Nucleus accumbens (tissue), 56 donors: ENCODE data around the gene DISC1.
A peak's percentile ranks its signal among the peaks of the same experiment; 100 is the strongest.

ENCODE experiments used
- DNase-seq, 56 donors: peaks; one replicate each; lab custom pipeline; 2025; lab: John Stamatoyannopoulos, UW

The DISC1 gene

GRCh38 chr1:231842441-231842840, 215.9 kb downstream of the DISC1 start:
- no peak for DNase-seq

- no peak for DNase-seq
Observed at GRCh38 chr1:231844986-231845502, 218.5 kb downstream of the DISC1 start.

- peak in 2 of 56 donors; percentile 10 for DNase-seq
Observed at GRCh38 chr1:231847612-231848397, 221.2 kb downstream of the DISC1 start.

- DNase-seq = no peak
Observed at GRCh38 chr1:231849981-231850380, 223.4 kb downstream of the DISC1 start.

GRCh38 chr1:231850786-231851185, 224.2 kb downstream of the DISC1 start:
- no peak for DNase-seq

- DNase-seq = peak in 2 of 56 donors; percentile 8 to 19
Observed at GRCh38 chr1:231853588-231854207, 227.1 kb downstream of the DISC1 start.

GRCh38 chr1:231855361-231855760, 228.8 kb downstream of the DISC1 start:
- no peak for DNase-seq

GRCh38 chr1:231855926-231856325, 229.3 kb downstream of the DISC1 start:
- DNase-seq = no peak

GRCh38 chr1:231856426-231856825, 229.8 kb downstream of the DISC1 start:
- no peak for DNase-seq

- DNase-seq = no peak
Observed at GRCh38 chr1:231856894-231857293, 230.3 kb downstream of the DISC1 start.

- DNase-seq = no peak
Observed at GRCh38 chr1:231857609-231858135, 231.1 kb downstream of the DISC1 start.

GRCh38 chr1:231860221-231861088, 233.9 kb downstream of the DISC1 start:
- no peak for DNase-seq

- DNase-seq = no peak
Observed at GRCh38 chr1:231861541-231862481, 235.2 kb downstream of the DISC1 start.

GRCh38 chr1:231862611-231863010, 236.0 kb downstream of the DISC1 start:
- no peak for DNase-seq

GRCh38 chr1:231865331-231865730, 238.7 kb downstream of the DISC1 start:
- no peak for DNase-seq

GRCh38 chr1:231866392-231867331, 240.1 kb downstream of the DISC1 start:
- peak in 29 of 56 donors; percentile 1 to 74 (median 29) for DNase-seq

GRCh38 chr1:231867607-231868006, 241.0 kb downstream of the DISC1 start:
- DNase-seq = no peak

- DNase-seq = no peak
Observed at GRCh38 chr1:231869364-231869763, 242.8 kb downstream of the DISC1 start.
